ENCODE measurements around the gene ZNF568.

The ZNF568 gene

GRCh38 chr19:36915992-36916830 lies at the start of gene ZNF568, which contains the start of gene ZNF829:
Gene ZNF568, plus strand, starts transcription at chr19:36916332. Its CDS starts 6,439 bp downstream, at chr19:36922771.
Gene ZNF829, minus strand, starts transcription at chr19:36916291. Its CDS starts 1,124 bp downstream, at chr19:36915167.
- H3K9me3 Mint-ChIP-seq = peaks cover 55% of the 10 kb centered on the region
- peak within 1 kb of the TSS; percentile 95 for H3K4me3 Mint-ChIP-seq
- H3K27ac Mint-ChIP-seq = peak within 1 kb of the TSS; percentile 93
- H3K4me1 Mint-ChIP-seq = peaks cover 26% of the 10 kb centered on the region
- peak; percentile 98 for ATAC-seq
- peak; percentile 90 for DNase-seq
- H3K36me3 Mint-ChIP-seq (ENCODE audit: low read depth) = peaks cover 84% of the 10 kb centered on the region
- H3K27me3 Mint-ChIP-seq = no peaks in the 10 kb centered on the region

- Mint-ChIP-seq H3K27me3 (no peaks in the 10 kb centered on the region), H3K4me1 (no peaks in the 10 kb centered on the region), H3K27ac (no peak overlapping the region), H3K4me3 (no peak overlapping the region), H3K9me3 (peaks cover 59% of the 10 kb centered on the region), H3K36me3 (ENCODE audit: low read depth) (peaks cover 70% of the 10 kb centered on the region)
- ATAC-seq (no peak), DNase-seq (no peak)
Observed at GRCh38 chr19:36876993-36877938, 38.9 kb upstream of the ZNF568 start.

- Mint-ChIP-seq H3K27ac (no peak overlapping the region), H3K36me3 (ENCODE audit: low read depth) (peaks cover 86% of the 10 kb centered on the region), H3K27me3 (no peaks in the 10 kb centered on the region), H3K4me1 (no peaks in the 10 kb centered on the region), H3K9me3 (peaks cover 73% of the 10 kb centered on the region), H3K4me3 (no peak overlapping the region)
- no peak for ATAC-seq
- no peak for DNase-seq
Observed at GRCh38 chr19:36891768-36892357, 24.3 kb upstream of the ZNF568 start.

GRCh38 chr19:36894849-36895383 lies 21.2 kb upstream of the ZNF568 start:
- peaks cover 74% of the 10 kb centered on the region for H3K9me3 Mint-ChIP-seq
- H3K4me3 Mint-ChIP-seq = no peak overlapping the region
- DNase-seq (no peak), ATAC-seq (no peak)
- H3K4me1 Mint-ChIP-seq = no peaks in the 10 kb centered on the region
- no peak overlapping the region for H3K27ac Mint-ChIP-seq
- H3K36me3 Mint-ChIP-seq (ENCODE audit: low read depth) = peaks cover 93% of the 10 kb centered on the region
- H3K27me3 Mint-ChIP-seq = no peaks in the 10 kb centered on the region

- no peak overlapping the region for H3K27ac Mint-ChIP-seq
- no peak for ATAC-seq
- peaks cover 62% of the 10 kb centered on the region for H3K9me3 Mint-ChIP-seq
Observed at GRCh38 chr19:36898422-36898821, 17.7 kb upstream of the ZNF568 start.

GRCh38 chr19:36916991-36917390 lies 859 bp downstream of the ZNF568 start:
- Mint-ChIP-seq H3K27ac (peak overlapping the region; percentile 93), H3K9me3 (peaks cover 54% of the 10 kb centered on the region), H3K27me3 (no peaks in the 10 kb centered on the region), H3K4me1 (peaks cover 26% of the 10 kb centered on the region), H3K36me3 (ENCODE audit: low read depth) (peaks cover 82% of the 10 kb centered on the region), H3K4me3 (peak overlapping the region; percentile 95)
- no peak for ATAC-seq
- DNase-seq = no peak

More at GRCh38 chr19:36898422-36898821, 17.7 kb upstream of the ZNF568 start:
- Mint-ChIP-seq H3K36me3 (ENCODE audit: low read depth) (peaks cover 92% of the 10 kb centered on the region), H3K4me3 (no peak overlapping the region), H3K27me3 (no peaks in the 10 kb centered on the region), H3K4me1 (no peaks in the 10 kb centered on the region)
- no peak for DNase-seq

GRCh38 chr19:36918090-36918489 lies 2.0 kb downstream of the ZNF568 start:
- no peak overlapping the region for H3K27ac Mint-ChIP-seq
- ATAC-seq (no peak), DNase-seq (no peak)
- peaks cover 26% of the 10 kb centered on the region for H3K4me1 Mint-ChIP-seq
- no peaks in the 10 kb centered on the region for H3K27me3 Mint-ChIP-seq
- peaks cover 79% of the 10 kb centered on the region for H3K36me3 Mint-ChIP-seq (ENCODE audit: low read depth)
- peak overlapping the region; percentile 95 for H3K4me3 Mint-ChIP-seq
- peaks cover 46% of the 10 kb centered on the region for H3K9me3 Mint-ChIP-seq

- peaks cover 84% of the 10 kb centered on the region for H3K36me3 Mint-ChIP-seq (ENCODE audit: low read depth)
- no peak for DNase-seq
- peaks cover 53% of the 10 kb centered on the region for H3K9me3 Mint-ChIP-seq
- ATAC-seq = no peak
- no peaks in the 10 kb centered on the region for H3K4me1 Mint-ChIP-seq
- no peaks in the 10 kb centered on the region for H3K27me3 Mint-ChIP-seq
- no peak overlapping the region for H3K27ac Mint-ChIP-seq
- H3K4me3 Mint-ChIP-seq = no peak overlapping the region
Observed at GRCh38 chr19:36931684-36932083, 15.6 kb downstream of the ZNF568 start.

- Mint-ChIP-seq H3K27ac (no peak overlapping the region), H3K9me3 (peaks cover 74% of the 10 kb centered on the region), H3K36me3 (ENCODE audit: low read depth) (peaks cover 91% of the 10 kb centered on the region), H3K4me3 (no peak overlapping the region), H3K27me3 (no peaks in the 10 kb centered on the region), H3K4me1 (no peaks in the 10 kb centered on the region)
- ATAC-seq (no peak), DNase-seq (no peak)
Observed at GRCh38 chr19:36939153-36939552, 23.0 kb downstream of the ZNF568 start.

- no peaks in the 10 kb centered on the region for H3K27me3 Mint-ChIP-seq
- ATAC-seq (no peak), DNase-seq (no peak)
- H3K9me3 Mint-ChIP-seq = peaks cover 56% of the 10 kb centered on the region
- H3K4me1 Mint-ChIP-seq = no peaks in the 10 kb centered on the region
- peaks cover 65% of the 10 kb centered on the region for H3K36me3 Mint-ChIP-seq (ENCODE audit: low read depth)
- H3K4me3 Mint-ChIP-seq = no peak overlapping the region
- H3K27ac Mint-ChIP-seq = no peak overlapping the region
Observed at GRCh38 chr19:36950335-36951119, 34.4 kb downstream of the ZNF568 start.

- no peak for DNase-seq
- Mint-ChIP-seq H3K9me3 (peaks cover 55% of the 10 kb centered on the region), H3K4me3 (no peak overlapping the region), H3K4me1 (no peaks in the 10 kb centered on the region), H3K27ac (no peak overlapping the region), H3K27me3 (no peaks in the 10 kb centered on the region), H3K36me3 (ENCODE audit: low read depth) (peaks cover 24% of the 10 kb centered on the region)
- no peak for ATAC-seq
Observed at GRCh38 chr19:36962346-36962745, 46.2 kb downstream of the ZNF568 start.

GRCh38 chr19:36963280-36963679 lies 47.1 kb downstream of the ZNF568 start:
- Mint-ChIP-seq H3K27ac (no peak overlapping the region), H3K36me3 (ENCODE audit: low read depth) (peaks cover 22% of the 10 kb centered on the region), H3K9me3 (peaks cover 46% of the 10 kb centered on the region), H3K4me3 (no peak overlapping the region), H3K4me1 (no peaks in the 10 kb centered on the region), H3K27me3 (no peaks in the 10 kb centered on the region)
- DNase-seq (no peak), ATAC-seq (no peak)

- no peak overlapping the region for H3K27ac Mint-ChIP-seq
- ATAC-seq = no peak
Observed at GRCh38 chr19:36972571-36972970, 56.4 kb downstream of the ZNF568 start.

More at GRCh38 chr19:36972571-36972970, 56.4 kb downstream of the ZNF568 start:
- DNase-seq = no peak
- H3K36me3 Mint-ChIP-seq (ENCODE audit: low read depth) = peaks cover 25% of the 10 kb centered on the region
- peak overlapping the region; percentile 92 for H3K4me3 Mint-ChIP-seq
- no peaks in the 10 kb centered on the region for H3K27me3 Mint-ChIP-seq
- peaks cover 10% of the 10 kb centered on the region for H3K4me1 Mint-ChIP-seq
- peaks cover 3% of the 10 kb centered on the region for H3K9me3 Mint-ChIP-seq

Measured in activated naive CD8-positive, alpha-beta T cell treated with anti-CD3 and anti-CD28 coated beads, Interleukin-2, amount 50 U/mL, for 24 hours (primary cell).